Endometrial microvascular endothelial cells (primary cell): Measurements from ENCODE around the gene DNAL4. TPM values are rescaled to one million over a fixed set of nuclear protein-coding genes. Genes with fewer than 3 reads are reported as not detected.

Experiments used
- in situ Hi-C: cut with HindIII; loops from 2 replicates; pipeline ENCODE4 v1.10.0; 2017; ENCODE audit warnings: low sequenced_read_pairs, low pct_unique_long_range_greater_than_20kb; ENCODE audit errors: inconsistent ontology term
- total RNA-seq: library from RNA; depleted of rRNA; stranded (reverse); fragments of >200 nt; gene quantifications from one replicate; pipeline ENCODE4 v1.2.3, GENCODE V29; 2015; ENCODE audit errors: inconsistent ontology term

DNAL4 gene
- total RNA-seq, 1 donor from 2014 or later = 29.2 TPM

DNA sequence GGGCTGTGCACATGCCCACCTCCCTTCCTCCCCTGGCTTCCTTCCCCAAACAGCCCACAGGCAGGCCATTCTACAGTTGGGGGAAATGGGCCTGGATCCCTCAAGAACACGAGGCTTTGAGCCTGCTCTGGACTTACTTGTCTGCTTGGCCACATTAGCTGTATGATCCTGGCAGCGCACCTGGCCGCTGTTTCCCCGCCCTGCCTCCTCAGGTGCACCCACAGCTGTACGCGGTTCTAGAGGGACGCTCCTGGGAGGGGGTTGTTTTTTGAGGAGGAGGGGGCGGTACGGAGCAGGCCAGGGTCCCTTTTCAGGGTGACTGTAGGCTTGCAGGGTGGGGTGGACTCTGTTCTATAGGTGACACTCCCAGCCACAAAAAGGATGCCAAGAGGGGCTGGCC is 26.6 kb downstream of the DNAL4 start:
- in situ Hi-C loops = no loop called here

GRCh38 chr22:38766076-38766777 is 27.7 kb downstream of the DNAL4 start:
- in situ Hi-C loops = no loop called here

GRCh38 chr22:38762551-38762983 is 31.4 kb downstream of the DNAL4 start:
- in situ Hi-C loops = no loop called here

DNA sequence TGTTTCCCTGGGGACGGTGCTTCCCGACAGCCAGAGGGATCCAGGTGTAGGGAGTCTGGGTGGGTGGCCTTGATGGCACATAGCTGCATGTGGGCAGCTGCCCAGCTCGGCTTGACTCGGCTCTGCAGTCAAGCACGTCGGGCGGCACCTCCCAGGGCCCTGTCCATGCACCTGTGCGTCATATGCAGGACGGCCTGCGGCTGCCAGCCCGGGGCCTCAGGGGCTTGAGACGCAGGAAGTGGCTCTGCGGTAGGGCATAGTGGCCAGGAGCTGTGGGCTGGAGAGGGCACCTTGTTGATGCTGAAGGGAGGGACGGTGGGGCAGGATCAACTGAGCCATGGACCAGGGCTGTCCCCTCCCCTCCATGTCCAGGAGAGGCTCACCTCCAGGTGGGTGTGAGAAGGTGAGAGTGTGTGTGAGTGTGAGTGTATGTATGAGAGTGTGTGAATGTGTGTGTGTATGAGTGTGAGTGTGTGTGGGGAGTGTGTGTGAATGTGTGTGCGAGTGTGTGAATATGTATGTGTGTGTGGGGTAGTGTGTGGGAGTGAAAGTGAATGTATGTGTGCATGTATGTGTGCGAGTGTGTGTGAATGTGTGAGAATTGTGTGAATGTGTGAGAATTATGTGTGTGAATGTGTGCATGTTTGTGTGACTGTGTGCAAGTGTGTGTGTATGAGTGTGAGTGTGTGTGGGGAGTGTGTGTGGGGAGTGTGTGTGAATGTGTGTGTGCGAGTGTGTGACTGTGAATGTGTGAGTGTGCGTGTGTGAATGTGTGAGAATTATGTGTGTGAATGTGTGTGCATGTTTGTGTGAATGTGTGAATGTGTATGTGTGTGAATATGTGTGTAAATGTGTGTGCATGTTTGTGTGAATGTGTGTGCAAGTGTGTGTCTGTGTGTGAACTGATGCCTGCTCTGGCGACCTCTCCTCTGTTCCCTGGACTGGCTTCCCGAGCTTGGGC is 32.5 kb downstream of the DNAL4 start:
- in situ Hi-C loops = no loop called here

- in situ Hi-C loops = no loop called here
Measured at GRCh38 chr22:38760477-38761201, 33.3 kb downstream of the DNAL4 start.

- in situ Hi-C loops = no loop called here
Measured at GRCh38 chr22:38759005-38759404, 34.9 kb downstream of the DNAL4 start.

GRCh38 chr22:38758276-38758945 is 35.5 kb downstream of the DNAL4 start:
- in situ Hi-C loops = no loop called here

DNA sequence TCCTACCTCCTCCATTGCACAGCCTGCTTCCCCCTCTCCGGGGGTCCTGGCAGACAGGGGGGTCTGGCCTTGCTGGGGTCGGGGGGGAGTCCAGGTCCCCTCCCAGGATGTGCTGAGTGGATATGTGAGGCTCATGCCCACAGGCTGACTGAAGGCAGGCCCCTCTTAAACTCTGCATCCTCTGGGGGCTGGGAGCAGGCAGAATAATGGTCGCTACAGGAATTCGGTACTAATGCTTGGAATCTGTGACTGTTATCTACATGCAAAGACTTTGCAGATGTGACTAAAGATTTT is 36.5 kb downstream of the DNAL4 start:
- in situ Hi-C loops = no loop called here

DNA sequence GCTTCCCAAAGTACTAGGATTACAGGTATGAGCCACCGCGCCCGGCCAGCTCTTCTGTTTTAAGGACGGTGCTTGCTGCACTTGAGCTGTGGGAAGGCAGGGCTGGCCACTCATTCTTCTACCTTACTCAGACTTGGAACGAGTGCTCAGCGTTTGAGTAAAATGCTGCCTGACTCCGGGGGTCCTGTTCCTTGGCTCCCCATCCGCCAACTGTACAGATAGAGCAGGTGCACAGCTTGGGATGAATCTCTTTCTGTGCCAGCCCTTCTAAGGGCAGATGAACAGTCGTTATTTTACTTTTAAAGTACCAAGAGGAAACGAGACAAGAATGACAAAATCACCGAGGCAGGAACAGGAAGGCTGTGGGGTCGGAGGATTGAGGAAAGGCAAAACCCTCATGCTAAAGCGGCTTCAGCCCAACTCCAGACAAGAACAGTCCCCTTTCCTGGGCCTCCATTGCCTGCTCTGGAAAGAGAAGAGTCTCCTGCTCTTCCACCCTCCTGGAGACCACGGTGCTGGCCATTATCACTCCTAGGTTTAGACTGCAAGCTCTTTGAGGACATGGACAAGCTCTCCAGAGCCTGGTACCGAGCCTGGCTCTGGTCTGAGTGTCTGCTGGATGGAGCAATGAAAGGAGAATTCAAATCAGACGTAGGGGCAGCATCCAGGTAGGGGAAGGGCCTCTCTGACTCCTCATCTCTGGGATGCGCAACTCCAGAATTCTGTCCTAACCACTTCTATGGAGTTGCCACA is 37.1 kb downstream of the DNAL4 start:
- in situ Hi-C loops = no loop called here

DNA sequence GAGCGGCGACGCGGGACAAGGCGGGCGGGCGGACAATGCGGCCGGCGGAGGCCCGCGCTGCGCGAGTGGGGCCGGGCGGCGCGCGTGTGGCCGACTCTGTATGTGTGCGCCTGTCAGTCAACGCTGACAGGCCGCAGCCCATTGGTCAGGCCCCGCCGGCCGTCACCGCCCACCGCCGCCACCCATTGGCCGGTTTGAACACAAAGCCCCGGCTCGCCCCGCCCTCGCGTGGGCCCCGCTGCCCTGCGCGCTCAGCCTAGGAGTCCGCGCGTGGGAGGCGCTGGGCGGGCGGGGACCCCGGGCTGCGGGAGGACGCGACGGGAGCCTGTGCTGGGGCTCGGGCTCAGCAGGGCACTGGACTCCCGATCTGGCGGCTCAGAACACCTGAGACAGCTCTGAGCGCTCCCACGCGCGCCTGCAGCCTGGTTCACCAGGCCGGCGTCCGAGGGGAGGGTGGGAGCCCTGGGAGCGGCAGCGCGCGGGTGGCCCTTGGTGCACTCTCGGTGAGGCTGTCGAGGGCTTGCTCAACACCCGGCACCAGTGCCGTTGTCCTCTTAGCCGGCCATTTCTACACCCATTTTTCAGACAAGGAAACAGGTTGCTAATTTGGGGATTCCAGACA is 37.9 kb downstream of the DNAL4 start, which contains the start of gene SUN2:
Gene SUN2 (minus strand): TSS at position 88 of the 622 bp plus-strand sequence. CDS start 3,370 bp downstream, outside the sequence.
- in situ Hi-C loops = no loop called here

GRCh38 chr22:38755155-38755910 is 38.6 kb downstream of the DNAL4 start:
- in situ Hi-C loops = no loop called here

DNA sequence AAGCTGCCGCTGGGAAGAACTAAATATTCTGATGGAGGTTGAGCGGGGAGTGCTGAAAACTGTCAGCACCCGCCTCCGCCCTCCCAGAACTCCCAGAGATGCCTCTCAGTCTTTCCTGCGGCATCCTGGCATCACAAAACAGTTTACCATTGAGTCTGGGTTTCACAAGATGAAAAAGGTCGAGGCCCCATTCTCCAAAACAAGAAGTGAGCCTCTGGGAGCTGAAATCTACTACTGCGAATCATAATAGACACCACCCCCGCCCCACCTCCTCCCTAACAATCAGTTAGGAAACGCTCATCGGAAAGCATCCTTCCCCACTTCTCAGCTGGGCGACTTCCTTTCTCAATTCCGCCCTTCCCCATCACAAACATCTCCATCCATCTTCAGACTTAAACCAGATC is 39.2 kb downstream of the DNAL4 start:
- in situ Hi-C loops = no loop called here

DNA sequence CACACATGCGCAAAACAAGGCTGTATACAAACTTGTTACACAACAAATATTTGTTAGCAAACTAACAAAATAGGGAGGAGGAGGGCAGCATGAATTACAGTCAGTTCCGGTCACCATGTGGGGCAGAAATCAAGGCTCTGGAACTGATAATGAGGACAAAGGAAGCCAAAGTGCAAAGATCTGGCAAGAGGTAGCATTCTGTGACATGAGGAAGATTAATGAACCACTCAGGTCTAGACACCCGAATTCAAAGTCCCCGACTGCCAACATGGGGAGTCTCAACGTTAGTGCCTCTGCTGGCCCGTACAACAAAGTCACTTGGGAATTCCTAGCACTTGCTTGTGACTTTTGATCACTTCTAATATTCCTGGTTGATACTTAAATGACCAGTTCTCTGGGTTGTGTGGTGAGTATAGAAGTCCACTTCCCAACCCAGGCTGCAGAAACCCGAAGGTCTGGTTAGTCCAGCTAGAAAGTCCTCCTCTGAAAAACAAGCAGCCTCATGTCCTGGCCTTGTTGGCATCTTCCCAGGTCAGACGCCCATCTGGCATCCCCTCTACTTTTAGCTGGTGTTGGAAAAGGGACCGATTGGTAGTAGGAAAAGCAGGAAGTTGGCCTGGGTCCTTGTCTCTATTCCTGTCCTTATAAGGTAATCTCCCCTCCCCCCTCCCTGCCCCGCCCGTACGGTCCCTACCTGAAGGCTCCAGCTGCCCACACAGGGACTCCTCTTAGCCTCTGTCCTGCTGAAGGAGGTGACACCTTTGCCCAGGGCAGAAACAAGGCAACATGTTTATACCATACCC is 39.8 kb downstream of the DNAL4 start:
- in situ Hi-C loops = no loop called here

DNA sequence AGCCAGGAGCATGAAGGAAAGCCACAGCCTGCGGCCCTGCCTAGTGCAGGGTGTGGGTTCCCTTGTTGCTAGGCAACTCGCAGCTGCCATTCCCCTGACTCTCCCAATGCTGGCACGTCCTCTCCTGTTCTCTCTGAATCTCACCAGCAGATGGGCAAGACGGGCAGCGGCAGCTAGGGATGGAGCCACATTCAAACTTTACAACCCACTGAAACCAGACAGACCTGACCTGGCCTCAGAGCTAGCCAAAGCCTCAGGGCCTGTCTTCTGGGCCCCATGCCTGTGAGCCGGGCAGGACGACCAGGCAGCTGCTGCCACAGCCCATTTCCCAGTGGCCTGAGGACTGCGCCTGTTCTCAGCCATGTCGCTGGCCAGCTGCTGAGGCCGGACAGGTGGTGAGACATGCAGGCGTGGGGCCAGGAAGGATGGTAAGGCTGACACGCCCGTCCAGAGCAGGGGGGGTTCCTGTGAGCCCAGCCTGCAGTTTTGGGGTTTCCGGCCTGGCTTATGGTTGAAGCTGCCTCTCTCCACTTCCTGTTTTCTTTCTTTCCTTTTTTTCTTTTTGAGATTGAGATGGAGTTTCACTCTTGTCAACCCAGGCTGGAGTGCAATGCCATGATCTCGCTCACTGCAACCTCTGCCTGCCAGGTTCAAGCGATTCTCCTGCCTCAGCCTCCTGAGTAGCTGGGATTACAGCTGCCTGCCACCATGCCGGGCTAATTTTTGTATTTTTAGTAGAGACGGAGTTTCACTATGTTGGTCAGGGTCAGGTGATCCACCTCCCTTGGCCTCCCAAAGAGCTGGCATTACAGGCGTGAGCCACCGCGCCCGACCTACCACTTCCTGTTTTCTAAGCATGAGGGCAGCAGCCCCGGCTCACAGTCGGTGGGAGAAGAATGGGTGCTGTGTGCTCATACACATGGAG is 42.3 kb downstream of the DNAL4 start:
- in situ Hi-C loops = no loop called here

- in situ Hi-C loops = no loop called here
Measured at GRCh38 chr22:38751066-38751421, 42.9 kb downstream of the DNAL4 start.

- in situ Hi-C loops = no loop called here
Measured at GRCh38 chr22:38750638-38751037, 43.3 kb downstream of the DNAL4 start.
